ENCODE data around the gene EIF4G1. TPM values are rescaled to one million over a fixed set of nuclear protein-coding genes. Genes with fewer than 3 reads are reported as not detected.

The EIF4G1 gene
- total RNA-seq, 1 donor, result 288 TPM

- DNase-seq (ENCODE audit: low read depth), result no peak
- TF ChIP-seq CTCF (IDR thresholded peaks at IDR 0.05; ENCODE audit: insufficient read depth, low read depth, low read length), result no peak
- H3K4me3 ChIP-seq (ENCODE audit: low read depth, low read length), result no peak overlapping the region
These were observed 9.3 kb downstream of the EIF4G1 start for GRCh38 chr3:184323696-184324095.

- TF ChIP-seq CTCF (IDR thresholded peaks at IDR 0.05; ENCODE audit: insufficient read depth, low read depth, low read length), result no peak
- H3K4me3 ChIP-seq (ENCODE audit: low read depth, low read length), result no peak overlapping the region
- DNase-seq (ENCODE audit: low read depth), result no peak
These were observed 10.9 kb downstream of the EIF4G1 start for GRCh38 chr3:184325269-184325668.

- DNase-seq (ENCODE audit: low read depth), result no peak
- no peak for TF ChIP-seq CTCF (IDR thresholded peaks at IDR 0.05; ENCODE audit: insufficient read depth, low read depth, low read length)
- no peak overlapping the region for H3K4me3 ChIP-seq (ENCODE audit: low read depth, low read length)
These were observed 11.4 kb downstream of the EIF4G1 start for GRCh38 chr3:184325715-184326369.

- no peak overlapping the region for H3K4me3 ChIP-seq (ENCODE audit: low read depth, low read length)
- no peak for TF ChIP-seq CTCF (IDR thresholded peaks at IDR 0.05; ENCODE audit: insufficient read depth, low read depth, low read length)
- DNase-seq (ENCODE audit: low read depth), result no peak
These were observed 12.8 kb downstream of the EIF4G1 start for GRCh38 chr3:184327171-184327570.

- no peak overlapping the region for H3K4me3 ChIP-seq (ENCODE audit: low read depth, low read length)
- DNase-seq (ENCODE audit: low read depth), result no peak
These were observed 14.1 kb downstream of the EIF4G1 start for GRCh38 chr3:184328516-184328915.

GRCh38 chr3:184332370-184333090 lies 18.1 kb downstream of the EIF4G1 start:
- no peak for TF ChIP-seq CTCF (IDR thresholded peaks at IDR 0.05; ENCODE audit: insufficient read depth, low read depth, low read length)
- DNase-seq (ENCODE audit: low read depth), result peak; percentile 79
- no peak overlapping the region for H3K4me3 ChIP-seq (ENCODE audit: low read depth, low read length)

More at GRCh38 chr3:184328516-184328915, 14.1 kb downstream of the EIF4G1 start:
- TF ChIP-seq CTCF (IDR thresholded peaks at IDR 0.05; ENCODE audit: insufficient read depth, low read depth, low read length), result no peak

All from fibroblast of villous mesenchyme (primary cell).